Vagina (tissue), 2 donors: ENCODE data around the gene FSTL5. TPM values are rescaled to one million over a fixed set of nuclear protein-coding genes. Genes with fewer than 3 reads are reported as not detected.

Experiments used
- DNase-seq, 2 donors: peaks; one replicate each; pipeline ENCODE4 v3.0.0-alpha.2; 2017; ENCODE audit errors: extremely low spot score in 2 of 2
- H3K27ac ChIP-seq: fragments of 200-600 bp; sonication (generic); one replicate; pipeline ENCODE4 v1.5.1; 2019
- H3K27me3 ChIP-seq: fragments of 200-600 bp; sonication (generic); one replicate; pipeline ENCODE4 v1.5.1; 2019
- H3K36me3 ChIP-seq, 2 donors: fragments of 200-600 bp; sonication (generic); one replicate each; pipeline ENCODE4 v1.5.1; 2017 to 2019
- H3K4me1 ChIP-seq: fragments of 200-600 bp; sonication (generic); one replicate; pipeline ENCODE4 v1.5.1; 2019
- H3K4me3 ChIP-seq, 2 donors: fragments of 200-600 bp; sonication (generic); 1 replicate in 1 of 2; 2 replicates in 1 of 2; pipeline ENCODE4 v1.5.1; 2016 to 2019
- H3K9me3 ChIP-seq: fragments of 200-600 bp; sonication (generic); one replicate; pipeline ENCODE4 v1.5.1; 2019
- POLR2A ChIP-seq, 2 donors: fragments of 450-650 bp; IDR thresholded peaks; one replicate each; pipeline ENCODE4 v1.6.1; 2017; ENCODE audit warnings: antibody characterized with exemption in 2 of 2, mild to moderate bottlenecking in 2 of 2, moderate library complexity in 2 of 2
- POLR2AphosphoS5 ChIP-seq, 2 donors: sonication (generic); formaldehyde crosslinking; IDR thresholded peaks; one replicate each; pipeline ENCODE4 v1.9.0; 2017; ENCODE audit warnings: antibody characterized with exemption in 2 of 2, mild to moderate bottlenecking in 2 of 2, low read depth in 1 of 2; ENCODE audit not compliant: insufficient read depth in 1 of 2
- intact Hi-C: fragments of 100-400 bp; cut with DNase I; formaldehyde crosslinking; loops from one replicate; pipeline ENCODE4 v1.15.1; 2023
- total RNA-seq: library from RNA; depleted of rRNA; stranded (reverse); fragments of >200 nt; gene quantifications from one replicate; pipeline ENCODE4 v1.2.3, GENCODE V29; 2016
- TF ChIP-seq, protein P1 (sequence below), 3 experiments: fragments of 450-650 bp in 2 of 3; fragments of 200-600 bp in 1 of 3; sonication (generic) in 1 of 3; IDR thresholded peaks; one replicate each; pipeline ENCODE4 v1.5.1; 2017 to 2019; ENCODE audit warnings: antibody characterized with exemption in 3 of 3, mild to moderate bottlenecking in 2 of 3, moderate library complexity in 2 of 3

Gene FSTL5
- total RNA-seq, 1 donor from 2014 or later = 0.74 TPM

GRCh38 chr4:161428180-161428965 lies 735.4 kb downstream of the FSTL5 start:
- Histone ChIP-seq H3K9me3 (no peaks in the 10 kb centered on the region), H3K27ac (no peak overlapping the region), H3K36me3 (no peaks in the 10 kb centered on the region), H3K27me3 (no peaks in the 10 kb centered on the region), H3K4me1 (no peaks in the 10 kb centered on the region), H3K4me3 (no peak overlapping the region)
- intact Hi-C loops = no loop called here
- DNase-seq = no peak
- TF ChIP-seq, protein P1, sequence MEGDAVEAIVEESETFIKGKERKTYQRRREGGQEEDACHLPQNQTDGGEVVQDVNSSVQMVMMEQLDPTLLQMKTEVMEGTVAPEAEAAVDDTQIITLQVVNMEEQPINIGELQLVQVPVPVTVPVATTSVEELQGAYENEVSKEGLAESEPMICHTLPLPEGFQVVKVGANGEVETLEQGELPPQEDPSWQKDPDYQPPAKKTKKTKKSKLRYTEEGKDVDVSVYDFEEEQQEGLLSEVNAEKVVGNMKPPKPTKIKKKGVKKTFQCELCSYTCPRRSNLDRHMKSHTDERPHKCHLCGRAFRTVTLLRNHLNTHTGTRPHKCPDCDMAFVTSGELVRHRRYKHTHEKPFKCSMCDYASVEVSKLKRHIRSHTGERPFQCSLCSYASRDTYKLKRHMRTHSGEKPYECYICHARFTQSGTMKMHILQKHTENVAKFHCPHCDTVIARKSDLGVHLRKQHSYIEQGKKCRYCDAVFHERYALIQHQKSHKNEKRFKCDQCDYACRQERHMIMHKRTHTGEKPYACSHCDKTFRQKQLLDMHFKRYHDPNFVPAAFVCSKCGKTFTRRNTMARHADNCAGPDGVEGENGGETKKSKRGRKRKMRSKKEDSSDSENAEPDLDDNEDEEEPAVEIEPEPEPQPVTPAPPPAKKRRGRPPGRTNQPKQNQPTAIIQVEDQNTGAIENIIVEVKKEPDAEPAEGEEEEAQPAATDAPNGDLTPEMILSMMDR (IDR thresholded peaks at IDR 0.05) = no peak
- TF ChIP-seq POLR2AphosphoS5 (IDR thresholded peaks at IDR 0.05; ENCODE audit: insufficient read depth in 1 of 2, low read depth in 1 of 2) (no peak), POLR2A (IDR thresholded peaks at IDR 0.05) (no peak)

DNA sequence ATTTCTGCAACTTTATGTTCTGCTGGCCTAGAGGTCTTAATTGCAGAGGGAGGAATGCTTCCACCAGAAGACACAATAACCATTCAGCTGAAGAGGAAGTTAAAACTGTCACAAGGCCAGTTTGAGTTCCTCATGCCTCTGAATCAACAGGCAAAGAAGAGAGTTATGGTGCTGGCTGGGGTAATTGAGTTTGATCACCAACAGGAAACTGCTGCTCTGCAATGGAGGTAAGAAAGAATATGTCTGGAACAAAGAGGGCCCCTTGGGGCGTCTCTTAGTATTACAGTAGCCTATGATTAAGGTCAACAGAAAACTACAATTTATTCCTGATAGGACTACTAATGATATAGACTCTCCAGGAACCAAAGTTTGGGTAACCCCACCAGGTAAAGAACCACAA lies 744.0 kb downstream of the FSTL5 start:
- Histone ChIP-seq H3K36me3 (no peaks in the 10 kb centered on the region), H3K4me1 (no peaks in the 10 kb centered on the region), H3K4me3 (no peak overlapping the region), H3K9me3 (no peaks in the 10 kb centered on the region), H3K27ac (no peak overlapping the region), H3K27me3 (no peaks in the 10 kb centered on the region)
- TF ChIP-seq POLR2A (IDR thresholded peaks at IDR 0.05) (no peak), POLR2AphosphoS5 (IDR thresholded peaks at IDR 0.05; ENCODE audit: insufficient read depth in 1 of 2, low read depth in 1 of 2) (no peak)
- TF ChIP-seq, protein P1 (IDR thresholded peaks at IDR 0.05) = no peak
- DNase-seq = no peak
- intact Hi-C loops = no loop called here

- DNase-seq = no peak
Measured at GRCh38 chr4:161411901-161412300, 751.9 kb downstream of the FSTL5 start.

DNA sequence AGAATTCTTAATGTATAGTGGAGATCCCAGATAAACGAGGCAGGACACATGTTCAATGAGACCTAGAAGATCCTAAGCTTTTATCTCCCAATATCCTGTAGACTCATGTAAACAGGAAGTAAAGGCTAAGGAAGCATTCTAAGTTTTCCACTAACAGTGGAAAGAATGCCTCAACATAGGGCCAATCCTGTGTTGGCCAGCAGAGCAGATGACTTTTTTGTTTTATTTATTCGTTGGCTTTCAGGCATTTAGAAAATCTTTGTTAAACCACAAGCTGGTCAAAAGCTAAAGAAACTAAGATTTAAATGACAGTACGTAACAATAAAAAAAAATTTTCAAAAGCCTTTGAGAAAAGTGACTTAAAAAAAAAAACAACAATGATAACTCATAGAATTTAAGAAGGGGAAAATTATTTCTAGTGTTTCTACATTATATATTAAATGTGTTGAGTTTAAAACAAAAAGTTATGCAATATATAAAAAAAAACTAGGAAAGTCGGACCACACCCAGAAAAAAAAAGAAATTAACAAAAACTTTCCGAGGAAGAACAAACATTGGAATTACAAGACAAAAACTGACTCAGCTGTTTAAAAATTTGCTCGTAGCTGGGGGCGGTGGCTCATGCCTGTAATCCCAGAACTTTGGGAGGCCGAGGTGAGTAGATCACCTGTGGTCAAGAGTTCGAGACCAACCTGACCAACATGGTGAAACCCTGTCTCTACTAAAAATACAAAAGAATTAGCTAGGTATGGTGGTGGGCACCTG lies 759.3 kb downstream of the FSTL5 start:
- intact Hi-C loops = no loop called here
- no peak for TF ChIP-seq POLR2A (IDR thresholded peaks at IDR 0.05)
- TF ChIP-seq, protein P1 (IDR thresholded peaks at IDR 0.05) = no peak
- no peak for TF ChIP-seq POLR2AphosphoS5 (IDR thresholded peaks at IDR 0.05; ENCODE audit: insufficient read depth in 1 of 2, low read depth in 1 of 2)
- no peak for DNase-seq

More at GRCh38 chr4:161411901-161412300, 751.9 kb downstream of the FSTL5 start:
- intact Hi-C loops = no loop called here
- H3K27ac ChIP-seq = no peak overlapping the region
- no peak overlapping the region for H3K4me3 ChIP-seq
- TF ChIP-seq POLR2A (IDR thresholded peaks at IDR 0.05) = no peak
- TF ChIP-seq, protein P1 (IDR thresholded peaks at IDR 0.05) = no peak
- TF ChIP-seq POLR2AphosphoS5 (IDR thresholded peaks at IDR 0.05; ENCODE audit: insufficient read depth in 1 of 2, low read depth in 1 of 2) = no peak
- H3K4me1 ChIP-seq = no peaks in the 10 kb centered on the region
- H3K9me3 ChIP-seq = no peaks in the 10 kb centered on the region
- no peaks in the 10 kb centered on the region for H3K27me3 ChIP-seq
- no peaks in the 10 kb centered on the region for H3K36me3 ChIP-seq

More for the DNA sequence above, 759.3 kb downstream of the FSTL5 start:
- no peaks in the 10 kb centered on the region for H3K4me1 ChIP-seq
- no peaks in the 10 kb centered on the region for H3K9me3 ChIP-seq
- no peak overlapping the region for H3K4me3 ChIP-seq
- no peaks in the 10 kb centered on the region for H3K27me3 ChIP-seq
- H3K36me3 ChIP-seq = no peaks in the 10 kb centered on the region
- no peak overlapping the region for H3K27ac ChIP-seq
